Stimulated activated CD4-positive, alpha-beta T cell treated with anti-CD3 and anti-CD28 coated beads, Interleukin-2, amount 100 ng/mL, for 4 hours (primary cell): Measurements from ENCODE around the gene HSF4.
"Not testable (repeated sequence)": the region's sequence is repeated elsewhere in the genome, so short reads cannot be mapped to it uniquely, and the experiment has no call there.

Source experiments
- DNase-seq: peaks from one replicate; pipeline ENCODE4 v3.0.0-alpha.2; 2020; ENCODE audit warnings: low read depth

HSF4 gene, protein sequence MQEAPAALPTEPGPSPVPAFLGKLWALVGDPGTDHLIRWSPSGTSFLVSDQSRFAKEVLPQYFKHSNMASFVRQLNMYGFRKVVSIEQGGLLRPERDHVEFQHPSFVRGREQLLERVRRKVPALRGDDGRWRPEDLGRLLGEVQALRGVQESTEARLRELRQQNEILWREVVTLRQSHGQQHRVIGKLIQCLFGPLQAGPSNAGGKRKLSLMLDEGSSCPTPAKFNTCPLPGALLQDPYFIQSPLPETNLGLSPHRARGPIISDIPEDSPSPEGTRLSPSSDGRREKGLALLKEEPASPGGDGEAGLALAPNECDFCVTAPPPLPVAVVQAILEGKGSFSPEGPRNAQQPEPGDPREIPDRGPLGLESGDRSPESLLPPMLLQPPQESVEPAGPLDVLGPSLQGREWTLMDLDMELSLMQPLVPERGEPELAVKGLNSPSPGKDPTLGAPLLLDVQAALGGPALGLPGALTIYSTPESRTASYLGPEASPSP

DNA sequence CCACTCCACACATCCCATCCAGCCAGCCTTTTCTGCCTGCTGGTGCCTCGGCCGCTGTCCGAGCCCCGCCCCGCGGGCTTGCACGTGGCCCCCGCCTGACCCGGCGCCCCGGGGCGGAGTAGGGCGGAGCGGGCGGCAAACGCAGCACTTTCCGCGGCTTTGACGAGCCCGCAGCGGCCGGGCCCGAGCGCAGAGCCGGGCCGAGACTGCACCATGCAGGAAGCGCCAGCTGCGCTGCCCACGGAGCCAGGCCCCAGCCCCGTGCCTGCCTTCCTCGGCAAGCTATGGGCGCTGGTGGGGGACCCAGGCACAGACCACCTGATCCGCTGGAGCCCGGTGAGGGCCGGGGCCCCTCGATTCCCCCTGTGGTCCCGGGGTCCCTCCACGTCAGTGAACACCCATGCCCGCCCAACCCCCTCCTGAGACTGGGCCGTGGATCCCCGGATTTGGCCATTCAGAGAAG, at the start of gene HSF4:
HSF4 (plus strand) TSS at position 147 of the 463 bp plus-strand sequence; CDS start at position 214, 67 bp downstream.
- DNase-seq, result no peak

- no peak for DNase-seq
Measured at GRCh38 chr16:67114793-67115192, 49.8 kb upstream of the HSF4 start.

- no peak for DNase-seq
Measured at GRCh38 chr16:67115639-67116038, 48.9 kb upstream of the HSF4 start.

- DNase-seq, result no peak
Measured at GRCh38 chr16:67116388-67117311, 47.9 kb upstream of the HSF4 start.

DNA sequence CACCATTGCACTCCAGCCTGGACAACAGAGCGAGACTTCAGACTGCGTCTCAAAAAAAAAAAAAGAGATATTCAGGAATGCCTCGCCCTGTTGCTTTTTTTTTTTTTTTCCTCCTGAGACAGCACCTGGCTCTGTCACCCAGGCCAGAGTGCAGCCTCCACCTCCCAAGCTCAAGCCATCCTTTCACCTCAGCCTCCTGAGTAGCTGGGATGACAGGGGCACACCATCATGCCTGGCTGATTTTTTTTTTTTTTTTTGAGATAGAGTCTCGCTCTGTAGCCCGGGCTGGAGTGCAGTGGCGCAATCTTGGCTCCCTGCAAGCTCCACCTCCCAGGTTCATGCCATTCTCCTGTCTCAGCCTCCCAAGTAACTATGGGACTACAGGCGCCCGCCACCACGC, 46.8 kb upstream of the HSF4 start:
- no peak for DNase-seq

GRCh38 chr16:67120025-67120424, 44.5 kb upstream of the HSF4 start:
- no peak for DNase-seq

- DNase-seq, result not testable (repeated sequence)
Measured at GRCh38 chr16:67122799-67123198, 41.7 kb upstream of the HSF4 start.

GRCh38 chr16:67128417-67128816, 36.1 kb upstream of the HSF4 start:
- no peak for DNase-seq

GRCh38 chr16:67128887-67129286, 35.7 kb upstream of the HSF4 start:
- no peak for DNase-seq

- no peak for DNase-seq
Measured at GRCh38 chr16:67129422-67129821, 35.1 kb upstream of the HSF4 start.

- no peak for DNase-seq
Measured at GRCh38 chr16:67137605-67138004, 26.9 kb upstream of the HSF4 start.

DNA sequence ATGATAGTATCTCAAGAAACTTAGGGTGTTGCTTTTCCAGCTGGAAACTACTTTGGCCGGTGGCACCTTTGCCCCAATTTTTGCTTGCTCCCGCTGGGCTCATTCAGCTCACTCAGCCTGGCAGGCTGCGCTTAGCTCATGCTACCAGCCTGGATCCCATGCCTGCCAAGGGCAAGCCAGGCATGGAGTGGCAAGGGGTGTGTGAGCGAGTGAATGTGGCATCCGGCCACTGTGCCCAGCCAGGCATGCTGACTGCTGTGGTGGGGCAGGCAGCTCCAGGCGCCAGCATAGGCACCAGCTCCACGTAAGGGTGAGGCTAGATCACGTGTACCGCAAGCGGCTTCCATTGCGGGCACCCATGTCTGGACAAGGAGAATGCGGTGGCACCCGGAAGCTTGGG, 23.2 kb upstream of the HSF4 start:
- DNase-seq, result no peak

- DNase-seq, result no peak
Measured at GRCh38 chr16:67142342-67142741, 22.2 kb upstream of the HSF4 start.

- DNase-seq, result no peak
Measured at GRCh38 chr16:67144943-67145342, 19.6 kb upstream of the HSF4 start.

- no peak for DNase-seq
Measured at GRCh38 chr16:67145746-67146145, 18.8 kb upstream of the HSF4 start.

DNA sequence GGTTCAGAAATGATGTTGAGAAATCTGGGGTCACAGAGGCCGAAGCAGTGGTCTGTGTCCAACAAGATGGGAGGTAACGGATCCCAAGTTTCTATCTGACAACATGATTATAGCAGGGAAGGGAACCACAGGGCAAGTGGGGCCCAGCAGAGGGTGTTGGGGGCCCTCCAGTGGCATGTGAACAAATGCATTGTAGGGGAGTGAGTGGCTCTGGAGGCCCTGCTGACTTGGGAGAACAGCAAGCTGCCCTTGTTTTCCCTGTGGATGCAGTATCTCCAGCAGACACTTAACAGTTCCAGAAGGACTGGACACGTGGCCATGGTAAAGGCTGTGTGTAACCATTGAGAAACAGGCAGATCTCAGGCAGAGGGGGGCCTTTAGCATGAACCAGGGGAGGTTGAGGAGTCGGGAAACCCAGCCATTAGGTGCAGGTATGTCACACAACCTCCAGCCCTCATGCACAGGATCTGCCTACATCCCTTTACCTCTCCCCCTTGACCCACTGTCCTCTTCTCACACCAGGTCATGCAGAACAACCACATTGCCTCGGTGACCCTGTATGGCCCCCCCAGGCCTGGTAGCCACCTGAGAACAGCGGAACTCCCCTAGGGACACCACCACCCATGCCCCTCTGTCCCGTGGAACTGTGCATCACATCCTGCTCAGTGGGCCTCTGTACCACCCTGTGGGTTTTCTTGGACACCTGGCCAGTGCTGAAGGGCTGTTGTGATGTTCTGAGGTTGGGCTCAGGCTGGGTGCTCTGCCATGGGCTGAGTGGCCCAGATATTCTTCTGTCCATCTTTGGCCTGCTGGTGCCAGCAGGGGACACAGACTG, 17.8 kb upstream of the HSF4 start:
- no peak for DNase-seq

GRCh38 chr16:67147437-67148140, 17.0 kb upstream of the HSF4 start:
- DNase-seq, result no peak

GRCh38 chr16:67148221-67148620, 16.3 kb upstream of the HSF4 start:
- no peak for DNase-seq

DNA sequence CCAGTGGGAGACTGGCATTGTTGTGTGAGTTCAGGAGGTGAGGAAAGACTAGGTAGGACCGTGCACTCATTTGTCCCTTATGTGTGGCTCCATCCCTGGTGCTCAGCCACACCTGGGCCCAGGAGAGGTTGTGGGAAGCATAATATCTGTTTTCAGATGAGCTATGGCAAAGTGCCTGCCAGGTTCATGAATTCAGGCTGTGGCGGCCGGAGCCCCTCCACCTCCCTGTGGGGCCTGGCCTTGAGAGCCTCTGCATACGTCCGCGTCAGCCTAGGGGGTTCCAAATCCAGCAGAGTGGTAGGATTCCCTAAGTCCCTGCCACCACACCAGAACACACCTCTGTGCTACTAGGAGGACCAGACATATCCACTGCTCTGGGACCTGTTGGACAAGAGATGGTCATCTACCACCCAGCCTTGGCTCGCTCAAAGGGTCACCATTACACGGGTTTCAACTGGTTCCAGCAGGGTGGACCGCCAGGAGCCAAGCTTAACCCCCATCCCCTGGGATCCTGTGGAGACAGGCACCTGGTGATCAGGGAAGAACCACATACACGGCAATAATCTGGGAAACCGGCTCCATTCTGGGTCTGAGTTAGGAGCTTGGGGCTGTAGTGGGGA, 15.8 kb upstream of the HSF4 start:
- DNase-seq, result no peak

GRCh38 chr16:67149276-67150046, 15.1 kb upstream of the HSF4 start:
- DNase-seq, result no peak
